HepG2 (cell line): ENCODE data around the gene CCL23. TPM values are rescaled to one million over a fixed set of nuclear protein-coding genes. Genes with fewer than 3 reads are reported as not detected.

Source experiments
- ATAC-seq: fragments of 200-7000 bp; cut with Tn5 transposase; 3 replicates; pipeline ENCODE4 v1.9.1; 2020; ENCODE audit warnings: mild to moderate bottlenecking, moderate library complexity
- BruUV-seq: library from RNA; stranded (reverse); fragments of 400-500 nt; replicated peaks from 2 replicates; lab custom pipeline; 2021; lab: Mats Ljungman, UMichigan
- CTCF ChIA-PET: fragments of 300-600 bp; formaldehyde crosslinking; extraction: SDS; loops from one replicate; lab custom pipeline; 2021; ENCODE audit warnings: low total read pairs, inconsistent platforms, low intra/inter-chr PET ratio; lab: Yijun Ruan, JAX
- POLR2A ChIA-PET: fragments of 350-600 bp; sonication (Branson Sonifier 250); formaldehyde crosslinking; loops from one replicate; lab custom pipeline; 2020; ENCODE audit warnings: antibody characterized with exemption, inconsistent platforms; lab: Yijun Ruan, JAX
- DNase-seq: peaks from one replicate; pipeline ENCODE4 v3.0.0-alpha.2; 2015; ENCODE audit warnings: low spot score
- FAIRE-seq: peaks from 3 replicates; lab custom pipeline; 2011; peaks lifted over from hg19 to GRCh38; lab: Jason Lieb, UNC
- H2AFZ ChIP-seq: one replicate; pipeline ENCODE4 v1.6.1; 2011; ENCODE audit warnings: low read length, inconsistent platforms
- H3K27ac ChIP-seq: fragments of 300-600 bp; 3 replicates; pipeline ENCODE4 v1.8.0; 2011; ENCODE audit warnings: mixed run types, mild to moderate bottlenecking, mixed read lengths, low read length, inconsistent platforms; ENCODE audit not compliant: insufficient read depth; ENCODE audit errors: extremely low read length
- H3K27me3 ChIP-seq, 2 experiments: fragments of 200-600 bp in 1 of 2; 2 replicates in 1 of 2; 3 replicates in 1 of 2; pipeline versions ENCODE4 v1.6.0 to v1.8.0; 2011; ENCODE audit warnings: low read length in 2 of 2, mild to moderate bottlenecking in 2 of 2, moderate library complexity in 2 of 2, inconsistent platforms in 1 of 2; ENCODE audit not compliant: insufficient read depth in 2 of 2, control insufficient read depth in 1 of 2
- H3K36me3 ChIP-seq, 2 experiments: fragments of 200-600 bp in 1 of 2; replicated peaks in 1 of 2; 2 replicates in 1 of 2; 3 replicates in 1 of 2; pipeline versions ENCODE4 v1.5.1 to v1.8.0; 2011; ENCODE audit warnings: low read length in 2 of 2, inconsistent platforms in 1 of 2; ENCODE audit not compliant: insufficient read depth in 2 of 2, control insufficient read depth in 1 of 2
- H3K4me1 ChIP-seq: 2 replicates; pipeline ENCODE4 v1.5.1; 2012; ENCODE audit warnings: low read length, inconsistent platforms; ENCODE audit not compliant: insufficient read depth
- H3K4me2 ChIP-seq: 2 replicates; pipeline ENCODE4 v1.6.0; 2011; ENCODE audit warnings: low read depth, low read length, inconsistent platforms
- H3K4me3 ChIP-seq, 3 experiments: fragments of 200-600 bp in 1 of 3; sonication (generic), shearing (Covaris generic) in 1 of 3; replicated peaks in 1 of 3; 2 replicates each; pipeline ENCODE4 v1.5.1; 2011 to 2016; ENCODE audit warnings: low read length in 3 of 3, inconsistent platforms in 2 of 3, low read depth in 2 of 3, mild to moderate bottlenecking in 2 of 3, control low read depth in 1 of 3, mixed read lengths in 1 of 3; ENCODE audit not compliant: insufficient read depth in 1 of 3
- H3K79me2 ChIP-seq: one replicate; pipeline ENCODE4 v1.6.1; 2011; ENCODE audit warnings: low read length, inconsistent platforms; ENCODE audit not compliant: insufficient read depth
- H3K9ac ChIP-seq: 2 replicates; pipeline ENCODE4 v1.6.0; 2011; ENCODE audit warnings: mild to moderate bottlenecking, low read depth, low read length, inconsistent platforms; ENCODE audit not compliant: insufficient read depth
- H3K9me3 ChIP-seq: 2 replicates; pipeline ENCODE4 v1.5.1; 2012; ENCODE audit warnings: mild to moderate bottlenecking, low read length
- H4K20me1 ChIP-seq: 2 replicates; pipeline ENCODE4 v1.6.0; 2011; ENCODE audit warnings: inconsistent platforms, mild to moderate bottlenecking, low read length, moderate library complexity; ENCODE audit not compliant: insufficient read depth
- ARHGAP35 ChIP-seq: sonication (generic); formaldehyde crosslinking; IDR thresholded peaks from 2 replicates; pipeline ENCODE4 v1.9.0; 2022; ENCODE audit warnings: mild to moderate bottlenecking, inconsistent platforms, moderate library complexity, missing genetic modification reagents, borderline replicate concordance
- FOXC1 ChIP-seq: sonication (generic); formaldehyde crosslinking; IDR thresholded peaks from 2 replicates; pipeline ENCODE4 v1.8.0; 2022; ENCODE audit warnings: mild to moderate bottlenecking, missing genetic modification reagents, borderline replicate concordance
- NR3C1 ChIP-seq: sonication (generic); formaldehyde crosslinking; IDR thresholded peaks from 2 replicates; pipeline ENCODE4 v1.4.0; 2020; ENCODE audit warnings: missing genetic modification reagents
- TBX3 ChIP-seq: fragments of 450-650 bp; IDR thresholded peaks from 2 replicates; pipeline ENCODE4 v1.6.1; 2017; ENCODE audit warnings: antibody characterized with exemption, mild to moderate bottlenecking, inconsistent platforms, borderline replicate concordance
- ZSCAN29 ChIP-seq: sonication (generic); formaldehyde crosslinking; conservative IDR thresholded peaks from 2 replicates; pipeline ENCODE4 v1.4.0; 2020; ENCODE audit warnings: mild to moderate bottlenecking, missing genetic modification reagents
- in situ Hi-C: cut with HindIII; loops from 2 replicates; pipeline ENCODE4 v1.10.0; 2017; ENCODE audit warnings: low pct_unique_long_range_greater_than_20kb; ENCODE audit not compliant: extremely low pct_ligation_motif_present
- intact Hi-C: fragments of 100-400 bp; cut with micrococcal nuclease; formaldehyde crosslinking; loops from one replicate; pipeline ENCODE4 v1.10.0; 2022; ENCODE audit not compliant: unreplicated experiment
- polyA plus RNA-seq, 8 experiments: library from polyadenylated mRNA; depleted of rRNA in 3 of 8; stranded (reverse) in 7 of 8; unstranded in 1 of 8; fragments of >200 nt; fragmentation: Illumina TruSeq in 4 of 8; extraction: Trizol in 4 of 8; gene quantifications; 2 replicates each; pipeline versions ENCODE4 v1.2.1 to v1.2.3, GENCODE V29; 2011 to 2016; ENCODE audit warnings: low read depth in 4 of 8, missing spikeins in 1 of 8, mixed read lengths in 1 of 8; ENCODE audit not compliant: insufficient read depth in 1 of 8
- total RNA-seq, 5 experiments: library from RNA; depleted of rRNA; stranded (reverse); fragments of >200 nt; fragmentation: Illumina TruSeq; extraction: Trizol; gene quantifications; 2 replicates each; pipeline ENCODE4 v1.2.3, GENCODE V29; 2016; ENCODE audit warnings: low read depth in 1 of 5
- TF ChIP-seq, protein P1 (sequence below): sonication (generic); formaldehyde crosslinking; IDR thresholded peaks from 2 replicates; pipeline ENCODE4 v1.4.0; 2020; ENCODE audit warnings: missing genetic modification reagents, borderline replicate concordance
- TF ChIP-seq, protein P2 (sequence below): sonication (generic); formaldehyde crosslinking; IDR thresholded peaks from 2 replicates; pipeline ENCODE4 v1.4.0; 2020; ENCODE audit warnings: missing genetic modification reagents, borderline replicate concordance
- TF ChIP-seq, protein P3 (sequence below): sonication (generic); formaldehyde crosslinking; IDR thresholded peaks from 2 replicates; pipeline ENCODE4 v1.4.0; 2020; ENCODE audit warnings: missing genetic modification reagents

CCL23 gene
- total and polyA plus RNA-seq, 2 of the 13 experiments (the other 11 are each of a cell fraction or from before 2014, with no cell fraction given): not detected

DNA sequence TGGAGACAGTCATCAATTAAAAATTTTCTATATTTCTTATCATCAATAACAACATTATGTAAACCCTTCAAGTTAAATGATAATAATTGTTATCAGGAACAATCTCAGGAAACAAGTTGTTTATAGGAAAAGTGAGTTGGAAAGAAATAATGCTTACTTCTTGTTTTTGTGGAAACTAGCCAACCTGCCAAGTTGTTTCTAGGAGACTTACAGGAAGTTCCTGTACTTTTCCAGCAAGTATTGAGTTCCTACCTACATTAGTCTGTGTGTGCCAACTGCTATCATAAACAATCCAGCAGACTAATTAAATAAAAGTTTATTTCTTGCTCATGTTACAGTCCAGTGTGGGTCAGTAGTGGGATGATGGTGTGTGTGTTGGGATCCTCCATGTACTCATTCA lies 29.6 kb downstream of the CCL23 start:
- H3K9me3 ChIP-seq: no peaks in the 10 kb centered on the region
- ChIA-PET CTCF (no interaction called here), POLR2A (interaction anchor here (1.0 kb wide), 1 partner anchor 13 kb away, joined by 3 read pairs; no protein-coding TSS in a partner anchor)
- TF ChIP-seq, protein P1, sequence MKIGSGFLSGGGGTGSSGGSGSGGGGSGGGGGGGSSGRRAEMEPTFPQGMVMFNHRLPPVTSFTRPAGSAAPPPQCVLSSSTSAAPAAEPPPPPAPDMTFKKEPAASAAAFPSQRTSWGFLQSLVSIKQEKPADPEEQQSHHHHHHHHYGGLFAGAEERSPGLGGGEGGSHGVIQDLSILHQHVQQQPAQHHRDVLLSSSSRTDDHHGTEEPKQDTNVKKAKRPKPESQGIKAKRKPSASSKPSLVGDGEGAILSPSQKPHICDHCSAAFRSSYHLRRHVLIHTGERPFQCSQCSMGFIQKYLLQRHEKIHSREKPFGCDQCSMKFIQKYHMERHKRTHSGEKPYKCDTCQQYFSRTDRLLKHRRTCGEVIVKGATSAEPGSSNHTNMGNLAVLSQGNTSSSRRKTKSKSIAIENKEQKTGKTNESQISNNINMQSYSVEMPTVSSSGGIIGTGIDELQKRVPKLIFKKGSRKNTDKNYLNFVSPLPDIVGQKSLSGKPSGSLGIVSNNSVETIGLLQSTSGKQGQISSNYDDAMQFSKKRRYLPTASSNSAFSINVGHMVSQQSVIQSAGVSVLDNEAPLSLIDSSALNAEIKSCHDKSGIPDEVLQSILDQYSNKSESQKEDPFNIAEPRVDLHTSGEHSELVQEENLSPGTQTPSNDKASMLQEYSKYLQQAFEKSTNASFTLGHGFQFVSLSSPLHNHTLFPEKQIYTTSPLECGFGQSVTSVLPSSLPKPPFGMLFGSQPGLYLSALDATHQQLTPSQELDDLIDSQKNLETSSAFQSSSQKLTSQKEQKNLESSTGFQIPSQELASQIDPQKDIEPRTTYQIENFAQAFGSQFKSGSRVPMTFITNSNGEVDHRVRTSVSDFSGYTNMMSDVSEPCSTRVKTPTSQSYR: no peak
- TF ChIP-seq NR3C1 (CRISPR knock-in tag) (no peak), TBX3 (no peak), ARHGAP35 (CRISPR knock-in tag) (no peak), FOXC1 (CRISPR knock-in tag) (no peak), ZSCAN29 (CRISPR knock-in tag) (no peak)
- TF ChIP-seq, protein P2, sequence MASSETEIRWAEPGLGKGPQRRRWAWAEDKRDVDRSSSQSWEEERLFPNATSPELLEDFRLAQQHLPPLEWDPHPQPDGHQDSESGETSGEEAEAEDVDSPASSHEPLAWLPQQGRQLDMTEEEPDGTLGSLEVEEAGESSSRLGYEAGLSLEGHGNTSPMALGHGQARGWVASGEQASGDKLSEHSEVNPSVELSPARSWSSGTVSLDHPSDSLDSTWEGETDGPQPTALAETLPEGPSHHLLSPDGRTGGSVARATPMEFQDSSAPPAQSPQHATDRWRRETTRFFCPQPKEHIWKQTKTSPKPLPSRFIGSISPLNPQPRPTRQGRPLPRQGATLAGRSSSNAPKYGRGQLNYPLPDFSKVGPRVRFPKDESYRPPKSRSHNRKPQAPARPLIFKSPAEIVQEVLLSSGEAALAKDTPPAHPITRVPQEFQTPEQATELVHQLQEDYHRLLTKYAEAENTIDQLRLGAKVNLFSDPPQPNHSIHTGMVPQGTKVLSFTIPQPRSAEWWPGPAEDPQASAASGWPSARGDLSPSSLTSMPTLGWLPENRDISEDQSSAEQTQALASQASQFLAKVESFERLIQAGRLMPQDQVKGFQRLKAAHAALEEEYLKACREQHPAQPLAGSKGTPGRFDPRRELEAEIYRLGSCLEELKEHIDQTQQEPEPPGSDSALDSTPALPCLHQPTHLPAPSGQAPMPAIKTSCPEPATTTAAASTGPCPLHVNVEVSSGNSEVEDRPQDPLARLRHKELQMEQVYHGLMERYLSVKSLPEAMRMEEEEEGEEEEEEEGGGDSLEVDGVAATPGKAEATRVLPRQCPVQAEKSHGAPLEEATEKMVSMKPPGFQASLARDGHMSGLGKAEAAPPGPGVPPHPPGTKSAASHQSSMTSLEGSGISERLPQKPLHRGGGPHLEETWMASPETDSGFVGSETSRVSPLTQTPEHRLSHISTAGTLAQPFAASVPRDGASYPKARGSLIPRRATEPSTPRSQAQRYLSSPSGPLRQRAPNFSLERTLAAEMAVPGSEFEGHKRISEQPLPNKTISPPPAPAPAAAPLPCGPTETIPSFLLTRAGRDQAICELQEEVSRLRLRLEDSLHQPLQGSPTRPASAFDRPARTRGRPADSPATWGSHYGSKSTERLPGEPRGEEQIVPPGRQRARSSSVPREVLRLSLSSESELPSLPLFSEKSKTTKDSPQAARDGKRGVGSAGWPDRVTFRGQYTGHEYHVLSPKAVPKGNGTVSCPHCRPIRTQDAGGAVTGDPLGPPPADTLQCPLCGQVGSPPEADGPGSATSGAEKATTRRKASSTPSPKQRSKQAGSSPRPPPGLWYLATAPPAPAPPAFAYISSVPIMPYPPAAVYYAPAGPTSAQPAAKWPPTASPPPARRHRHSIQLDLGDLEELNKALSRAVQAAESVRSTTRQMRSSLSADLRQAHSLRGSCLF (CRISPR knock-in tag): no peak
- TF ChIP-seq, protein P3, sequence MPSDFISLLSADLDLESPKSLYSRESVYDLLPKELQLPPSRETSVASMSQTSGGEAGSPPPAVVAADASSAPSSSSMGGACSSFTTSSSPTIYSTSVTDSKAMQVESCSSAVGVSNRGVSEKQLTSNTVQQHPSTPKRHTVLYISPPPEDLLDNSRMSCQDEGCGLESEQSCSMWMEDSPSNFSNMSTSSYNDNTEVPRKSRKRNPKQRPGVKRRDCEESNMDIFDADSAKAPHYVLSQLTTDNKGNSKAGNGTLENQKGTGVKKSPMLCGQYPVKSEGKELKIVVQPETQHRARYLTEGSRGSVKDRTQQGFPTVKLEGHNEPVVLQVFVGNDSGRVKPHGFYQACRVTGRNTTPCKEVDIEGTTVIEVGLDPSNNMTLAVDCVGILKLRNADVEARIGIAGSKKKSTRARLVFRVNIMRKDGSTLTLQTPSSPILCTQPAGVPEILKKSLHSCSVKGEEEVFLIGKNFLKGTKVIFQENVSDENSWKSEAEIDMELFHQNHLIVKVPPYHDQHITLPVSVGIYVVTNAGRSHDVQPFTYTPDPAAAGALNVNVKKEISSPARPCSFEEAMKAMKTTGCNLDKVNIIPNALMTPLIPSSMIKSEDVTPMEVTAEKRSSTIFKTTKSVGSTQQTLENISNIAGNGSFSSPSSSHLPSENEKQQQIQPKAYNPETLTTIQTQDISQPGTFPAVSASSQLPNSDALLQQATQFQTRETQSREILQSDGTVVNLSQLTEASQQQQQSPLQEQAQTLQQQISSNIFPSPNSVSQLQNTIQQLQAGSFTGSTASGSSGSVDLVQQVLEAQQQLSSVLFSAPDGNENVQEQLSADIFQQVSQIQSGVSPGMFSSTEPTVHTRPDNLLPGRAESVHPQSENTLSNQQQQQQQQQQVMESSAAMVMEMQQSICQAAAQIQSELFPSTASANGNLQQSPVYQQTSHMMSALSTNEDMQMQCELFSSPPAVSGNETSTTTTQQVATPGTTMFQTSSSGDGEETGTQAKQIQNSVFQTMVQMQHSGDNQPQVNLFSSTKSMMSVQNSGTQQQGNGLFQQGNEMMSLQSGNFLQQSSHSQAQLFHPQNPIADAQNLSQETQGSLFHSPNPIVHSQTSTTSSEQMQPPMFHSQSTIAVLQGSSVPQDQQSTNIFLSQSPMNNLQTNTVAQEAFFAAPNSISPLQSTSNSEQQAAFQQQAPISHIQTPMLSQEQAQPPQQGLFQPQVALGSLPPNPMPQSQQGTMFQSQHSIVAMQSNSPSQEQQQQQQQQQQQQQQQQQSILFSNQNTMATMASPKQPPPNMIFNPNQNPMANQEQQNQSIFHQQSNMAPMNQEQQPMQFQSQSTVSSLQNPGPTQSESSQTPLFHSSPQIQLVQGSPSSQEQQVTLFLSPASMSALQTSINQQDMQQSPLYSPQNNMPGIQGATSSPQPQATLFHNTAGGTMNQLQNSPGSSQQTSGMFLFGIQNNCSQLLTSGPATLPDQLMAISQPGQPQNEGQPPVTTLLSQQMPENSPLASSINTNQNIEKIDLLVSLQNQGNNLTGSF: no peak
- DNase-seq (no peak), ATAC-seq (no peak), FAIRE-seq (no peak)
- H3K36me3 ChIP-seq: peaks cover 6% of the 10 kb centered on the region in 2 experiments; a peak in 4 of 5 replicates
- no TSS peak for BruUV-seq
- no peaks in the 10 kb centered on the region for H3K79me2 ChIP-seq
- H3K4me3 ChIP-seq: no peak overlapping the region
- H3K4me1 ChIP-seq: peaks cover 49% of the 10 kb centered on the region
- H3K4me2 ChIP-seq: no peak overlapping the region
- H3K27me3 ChIP-seq: no peaks in the 10 kb centered on the region
- in situ Hi-C loops: no loop called here
- H4K20me1 ChIP-seq: no peaks in the 10 kb centered on the region
- intact Hi-C loops: no loop called here
- H3K27ac ChIP-seq: no peak overlapping the region
- no peak overlapping the region for H3K9ac ChIP-seq
- no peak overlapping the region for H2AFZ ChIP-seq
